Measurements from ENCODE around the gene FCGR3A.

GRCh38 chr1:161498646-161499045 is 51.0 kb downstream of the FCGR3A start:
- TF ChIP-seq, protein P1, sequence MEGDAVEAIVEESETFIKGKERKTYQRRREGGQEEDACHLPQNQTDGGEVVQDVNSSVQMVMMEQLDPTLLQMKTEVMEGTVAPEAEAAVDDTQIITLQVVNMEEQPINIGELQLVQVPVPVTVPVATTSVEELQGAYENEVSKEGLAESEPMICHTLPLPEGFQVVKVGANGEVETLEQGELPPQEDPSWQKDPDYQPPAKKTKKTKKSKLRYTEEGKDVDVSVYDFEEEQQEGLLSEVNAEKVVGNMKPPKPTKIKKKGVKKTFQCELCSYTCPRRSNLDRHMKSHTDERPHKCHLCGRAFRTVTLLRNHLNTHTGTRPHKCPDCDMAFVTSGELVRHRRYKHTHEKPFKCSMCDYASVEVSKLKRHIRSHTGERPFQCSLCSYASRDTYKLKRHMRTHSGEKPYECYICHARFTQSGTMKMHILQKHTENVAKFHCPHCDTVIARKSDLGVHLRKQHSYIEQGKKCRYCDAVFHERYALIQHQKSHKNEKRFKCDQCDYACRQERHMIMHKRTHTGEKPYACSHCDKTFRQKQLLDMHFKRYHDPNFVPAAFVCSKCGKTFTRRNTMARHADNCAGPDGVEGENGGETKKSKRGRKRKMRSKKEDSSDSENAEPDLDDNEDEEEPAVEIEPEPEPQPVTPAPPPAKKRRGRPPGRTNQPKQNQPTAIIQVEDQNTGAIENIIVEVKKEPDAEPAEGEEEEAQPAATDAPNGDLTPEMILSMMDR (conservative IDR thresholded peaks at IDR 0.05; ENCODE audit: low read depth in 2 of 2) = no peak
- no peak for TF ChIP-seq REST (IDR thresholded peaks at IDR 0.05; ENCODE audit: unreplicated experiment)
- TF ChIP-seq JUNB (IDR thresholded peaks at IDR 0.05; ENCODE audit: unreplicated experiment) = no peak
- no peak for TF ChIP-seq ZNF114 (CRISPR knock-in tag; IDR thresholded peaks at IDR 0.05)

Data from GM23338 (cell line).